Hepatic stellate cell (primary cell): ENCODE results near the gene GOLPH3.
"Not testable (repeated sequence)": the region's sequence is repeated elsewhere in the genome, so short reads cannot be mapped to it uniquely, and the experiment has no call there.

Source experiments
- DNase-seq: peaks from one replicate; pipeline ENCODE4 v3.0.0; 2011; ENCODE audit warnings: low spot score

Gene GOLPH3

GRCh38 chr5:32174011-32174870, at the start of gene GOLPH3:
TSS of gene GOLPH3 (minus strand) at chr5:32174319. CDS start at chr5:32174034, 285 bp downstream.
- peak; percentile 93 for DNase-seq

- DNase-seq, result no peak
Observed at GRCh38 chr5:32222723-32223470, 48.8 kb upstream of the GOLPH3 start.

GRCh38 chr5:32217886-32218396, 43.8 kb upstream of the GOLPH3 start:
- no peak for DNase-seq

- not testable (repeated sequence) for DNase-seq
Observed at GRCh38 chr5:32214344-32214743, 40.2 kb upstream of the GOLPH3 start.

DNA sequence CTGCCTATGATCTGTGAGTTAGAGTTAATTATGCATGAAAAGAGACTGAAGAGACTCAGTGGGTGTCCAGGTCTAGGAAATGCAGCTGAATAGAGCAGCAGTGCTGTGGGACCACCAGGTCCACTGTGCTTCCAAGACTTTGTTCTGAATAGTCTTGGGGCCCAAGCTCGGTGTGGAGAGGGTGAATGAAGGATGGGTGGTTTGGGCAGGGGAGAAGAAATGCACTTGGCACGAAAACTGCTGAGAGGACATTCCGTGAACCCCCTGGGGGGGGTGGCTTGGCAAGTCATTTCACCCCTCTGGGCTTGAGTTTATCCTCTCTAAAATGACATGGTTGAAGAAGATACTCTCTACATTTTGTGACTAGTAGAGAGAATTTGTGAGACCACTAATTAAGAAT, 36.0 kb upstream of the GOLPH3 start:
- DNase-seq, result no peak

DNA sequence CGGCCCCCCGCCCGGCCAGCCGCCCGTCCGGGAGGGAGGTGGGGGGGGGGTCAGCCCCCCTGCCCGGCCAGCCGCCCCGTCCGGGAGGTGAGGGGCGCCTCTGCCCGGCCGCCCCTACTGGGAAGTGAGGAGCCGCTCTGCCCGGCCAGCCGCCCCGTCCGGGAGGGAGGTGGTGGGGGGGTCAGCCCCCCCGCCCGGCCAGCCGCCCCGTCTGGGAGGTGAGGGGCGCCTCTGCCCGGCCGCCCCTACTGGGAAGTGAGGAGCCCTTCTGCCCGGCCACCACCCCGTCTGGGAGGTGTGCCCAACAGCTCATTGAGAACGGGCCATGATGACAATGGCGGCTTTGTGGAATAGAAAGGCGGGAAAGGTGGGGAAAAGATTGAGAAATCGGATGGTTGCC, 34.7 kb upstream of the GOLPH3 start:
- not testable (repeated sequence) for DNase-seq

GRCh38 chr5:32207355-32207634, 33.2 kb upstream of the GOLPH3 start:
- DNase-seq, result no peak

- DNase-seq, result no peak
Observed at GRCh38 chr5:32206509-32207354, 32.6 kb upstream of the GOLPH3 start.

DNA sequence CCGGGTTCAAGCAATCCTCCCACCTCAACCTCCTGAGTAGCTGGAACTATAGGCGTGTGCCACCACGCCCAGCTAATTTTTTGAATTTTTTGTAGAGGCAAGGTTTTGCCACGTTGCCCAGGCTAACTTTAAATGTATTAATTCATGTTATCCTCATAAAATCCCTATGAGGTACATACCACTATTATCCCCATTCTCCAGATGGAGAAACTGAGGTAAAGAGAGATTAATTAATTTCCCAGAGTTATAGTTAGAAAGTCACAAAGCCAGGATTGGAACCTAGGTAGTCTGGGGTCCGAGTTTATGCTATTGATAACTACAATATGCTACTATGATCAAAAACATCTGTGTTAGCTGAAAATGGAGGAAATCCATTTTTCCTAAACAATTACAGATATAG, 31.9 kb upstream of the GOLPH3 start:
- no peak for DNase-seq

GRCh38 chr5:32202394-32202793, 28.3 kb upstream of the GOLPH3 start:
- DNase-seq, result peak; percentile 51

- no peak for DNase-seq
Observed at GRCh38 chr5:32201122-32201753, 27.1 kb upstream of the GOLPH3 start.

DNA sequence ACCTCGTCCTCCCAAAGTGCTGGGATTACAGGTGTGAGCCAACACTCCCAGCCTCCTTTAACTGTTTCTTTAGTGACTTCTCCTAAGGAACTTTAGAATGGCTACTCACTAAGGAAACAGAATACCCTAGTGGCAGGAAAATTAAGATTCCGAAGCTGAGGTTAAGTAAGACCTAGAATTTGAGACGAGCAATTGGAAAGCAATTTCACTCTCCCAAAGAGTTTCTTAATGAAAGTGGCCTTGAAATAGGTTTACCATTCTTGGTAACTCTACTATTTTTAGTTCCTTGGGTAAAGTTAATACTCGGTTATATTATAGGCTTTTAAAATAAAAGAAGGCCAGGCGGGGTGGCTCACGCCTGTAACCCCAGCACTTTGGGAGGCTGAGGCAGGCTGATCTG, 22.9 kb upstream of the GOLPH3 start:
- no peak for DNase-seq

DNA sequence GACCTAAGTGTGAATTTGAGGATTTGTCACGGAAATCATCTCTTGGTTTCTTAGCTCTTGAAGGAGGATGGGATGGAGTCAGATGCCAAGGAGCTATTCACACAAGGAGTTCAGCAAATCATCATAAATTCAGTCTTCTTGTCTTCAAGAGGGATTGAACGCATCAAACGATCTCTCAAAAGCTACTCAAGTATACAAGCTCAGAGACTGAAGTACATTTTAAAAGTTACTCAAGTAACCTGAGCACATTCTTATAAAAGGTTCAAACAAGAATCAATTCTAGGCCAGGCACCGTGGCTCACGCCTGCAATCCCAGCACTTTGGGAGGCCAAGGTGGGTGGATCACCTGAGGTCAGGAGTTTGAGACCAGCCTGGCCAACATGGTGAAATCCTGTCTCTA, 21.1 kb upstream of the GOLPH3 start:
- no peak for DNase-seq

DNA sequence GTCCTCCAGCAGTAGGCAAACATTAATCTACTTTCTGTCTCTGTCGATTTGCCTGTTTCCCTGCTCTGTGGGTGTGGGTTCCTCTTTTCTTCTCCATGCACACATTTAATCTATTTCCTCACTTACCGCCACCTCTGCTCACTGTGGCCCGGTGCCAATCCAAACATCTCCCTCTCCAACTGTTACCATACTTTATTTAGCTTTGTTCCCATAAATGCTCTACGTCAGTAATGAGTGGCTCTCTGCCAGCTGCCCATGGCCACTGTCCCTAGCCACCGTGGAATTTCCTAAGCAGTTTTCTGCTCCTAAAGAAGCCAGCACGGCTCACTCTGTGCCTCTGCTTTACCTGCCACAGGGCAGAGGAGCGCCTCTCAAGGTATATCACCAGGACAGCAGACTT, 19.5 kb upstream of the GOLPH3 start:
- DNase-seq, result peak; percentile 46

DNA sequence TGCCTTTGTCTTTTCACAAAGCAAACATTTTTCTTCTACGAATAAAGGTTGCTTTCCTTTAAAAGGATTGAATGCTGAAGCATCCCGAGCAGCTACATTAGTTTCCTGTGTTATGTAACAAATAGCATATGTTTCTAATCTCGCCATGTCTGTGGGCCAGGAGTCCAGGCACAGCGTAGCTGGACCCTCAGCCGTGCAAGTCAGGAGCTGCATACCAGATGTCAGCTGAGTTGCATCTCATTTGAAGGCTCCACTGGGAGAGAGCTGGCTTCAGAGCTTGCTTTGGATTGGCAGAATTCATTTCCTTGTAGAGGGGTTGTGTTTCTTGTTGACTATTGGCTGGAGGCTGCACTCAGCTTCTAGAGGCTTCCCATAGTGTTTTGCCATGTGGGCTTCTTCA, 16.0 kb upstream of the GOLPH3 start:
- DNase-seq, result no peak

DNA sequence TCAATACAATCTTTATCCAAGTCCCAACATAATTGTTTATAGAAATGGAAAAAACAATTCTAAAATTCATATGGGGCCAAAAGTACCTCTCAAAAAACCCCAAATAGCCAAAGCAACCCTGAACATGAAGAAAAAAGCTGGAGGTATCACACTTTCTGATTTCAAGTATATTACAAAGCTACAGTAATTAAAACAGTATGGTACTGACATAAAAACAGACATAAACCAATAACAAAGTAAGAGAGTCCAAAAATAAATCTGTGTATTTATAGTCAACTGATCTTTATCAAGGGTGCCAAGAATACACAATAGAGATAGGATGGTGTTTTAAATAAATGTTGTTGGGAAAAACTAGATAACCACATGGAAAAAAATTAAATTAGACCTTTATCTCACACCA, 13.6 kb upstream of the GOLPH3 start:
- no peak for DNase-seq

- DNase-seq, result no peak
Observed at GRCh38 chr5:32182463-32183063, 8.4 kb upstream of the GOLPH3 start.

- peak; percentile 54 for DNase-seq
Observed at GRCh38 chr5:32173267-32174010, 680 bp downstream of the GOLPH3 start.

DNA sequence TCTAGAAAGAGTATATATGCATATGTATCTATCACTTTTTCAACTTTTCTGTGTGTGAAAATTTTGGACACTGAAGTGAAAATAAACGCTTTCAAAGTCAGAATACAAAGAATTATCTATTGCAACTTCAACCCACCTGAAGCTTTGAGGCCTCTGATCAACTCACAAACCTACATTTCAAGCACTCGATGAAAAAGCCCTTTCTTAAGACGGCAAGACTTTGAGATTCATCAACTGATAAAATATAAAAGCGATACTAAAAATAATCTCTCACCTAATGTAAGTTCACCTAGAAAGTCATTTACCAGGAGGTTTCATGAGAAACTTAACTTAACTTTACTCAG, 1.2 kb downstream of the GOLPH3 start:
- no peak for DNase-seq

DNA sequence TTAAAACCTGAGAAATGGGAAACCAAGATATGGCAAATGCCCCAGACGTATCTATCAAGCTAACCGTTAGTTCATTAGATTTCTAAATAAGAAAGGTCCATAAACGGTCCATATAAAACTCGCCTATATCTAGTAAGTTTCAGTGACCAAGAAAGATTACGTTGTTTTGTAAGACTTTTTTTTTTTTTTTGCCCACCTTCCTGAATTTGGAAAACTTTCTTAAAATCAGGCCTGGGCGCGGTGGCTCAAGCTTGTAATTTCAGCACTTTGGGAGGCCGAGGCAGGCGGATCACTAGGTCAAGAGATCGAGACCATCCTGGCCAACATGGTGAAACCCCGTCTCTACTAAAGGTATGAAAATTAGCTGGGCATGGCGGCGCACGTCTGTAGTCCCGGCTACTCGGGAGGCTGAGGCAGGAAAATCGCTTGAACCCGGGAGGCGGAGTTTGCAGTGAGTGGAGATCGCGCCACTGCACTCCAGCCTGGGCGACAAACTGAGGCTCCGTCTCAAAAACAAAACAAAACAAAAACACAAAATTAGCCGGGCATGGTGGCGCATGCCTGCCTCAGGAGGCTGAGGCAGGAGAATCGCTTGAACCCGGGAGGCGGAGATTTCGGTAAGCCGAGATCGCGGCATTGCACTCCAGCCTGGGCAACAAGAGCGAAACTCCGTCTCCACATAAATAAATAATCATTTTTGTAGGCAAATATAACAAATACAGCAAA, 1.8 kb downstream of the GOLPH3 start:
- not testable (repeated sequence) for DNase-seq
